Stimulated activated CD8-positive, alpha-beta memory T cell treated with anti-CD3 and anti-CD28 coated beads, Interleukin-4, amount 100 ng/mL, for 1 hour (primary cell): Measurements from ENCODE around the gene PSMB3.
"Not testable (repeated sequence)": the region's sequence is repeated elsewhere in the genome, so short reads cannot be mapped to it uniquely, and the experiment has no call there.

Source experiments
- DNase-seq, 2 donors: peaks; one replicate each; pipeline ENCODE4 v3.0.0-alpha.2; 2020; ENCODE audit warnings: low read depth in 2 of 2, low spot score in 1 of 2

Gene PSMB3

DNA sequence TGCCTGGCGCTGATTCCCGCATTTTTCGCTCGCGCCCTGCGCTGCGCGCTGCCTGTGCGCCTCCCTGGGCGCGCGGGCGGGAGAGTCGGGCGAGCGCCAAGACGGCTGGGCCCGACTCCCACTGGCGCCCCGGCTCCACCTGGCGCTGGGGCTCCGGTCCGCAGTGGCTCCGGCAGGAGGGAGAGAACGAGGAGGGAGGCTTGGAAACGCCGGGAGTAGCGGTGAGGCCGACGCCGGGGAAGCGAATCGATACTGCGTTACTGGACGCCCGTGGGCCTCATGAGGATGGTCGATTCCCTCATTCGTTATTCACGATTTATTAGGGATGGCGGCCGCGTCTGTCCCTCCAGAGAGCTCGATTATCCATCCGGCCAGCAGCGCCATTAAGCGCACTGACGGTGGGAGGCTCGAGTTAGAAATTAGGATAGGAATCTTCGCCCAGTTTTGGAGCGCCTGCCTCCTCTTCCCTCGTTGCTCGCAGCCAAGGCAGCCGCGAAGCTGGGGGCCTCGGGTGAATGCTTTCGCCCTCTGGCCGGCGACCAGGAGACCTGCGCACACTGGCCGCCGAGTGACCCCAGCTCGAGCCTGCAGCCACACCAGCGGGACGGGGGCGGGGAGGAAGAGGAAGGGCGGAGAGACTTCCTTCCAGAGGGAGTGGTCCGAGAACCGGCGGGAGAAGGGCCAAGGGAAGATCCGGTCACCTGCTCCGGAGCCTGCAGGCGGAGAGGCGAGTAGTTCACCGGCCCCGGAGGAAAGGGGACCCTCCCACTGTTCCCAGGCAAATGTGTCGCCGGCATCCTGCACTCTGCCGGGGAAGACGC, 3.1 kb upstream of the PSMB3 start:
- no peak for DNase-seq

DNA sequence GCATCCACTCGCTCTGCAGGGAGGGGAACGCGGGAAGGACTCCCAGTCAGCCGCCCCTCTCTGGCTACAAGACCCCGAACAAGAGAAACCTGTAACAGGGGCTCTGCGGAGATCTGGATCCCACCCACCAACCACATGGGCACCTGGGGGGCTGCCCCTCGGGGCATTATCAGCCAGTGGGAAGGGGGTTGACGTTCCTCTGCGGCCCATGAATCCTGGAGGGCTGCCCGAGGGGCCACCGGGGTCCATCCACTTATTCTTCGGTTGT, 2.6 kb upstream of the PSMB3 start:
- DNase-seq: no peak

DNA sequence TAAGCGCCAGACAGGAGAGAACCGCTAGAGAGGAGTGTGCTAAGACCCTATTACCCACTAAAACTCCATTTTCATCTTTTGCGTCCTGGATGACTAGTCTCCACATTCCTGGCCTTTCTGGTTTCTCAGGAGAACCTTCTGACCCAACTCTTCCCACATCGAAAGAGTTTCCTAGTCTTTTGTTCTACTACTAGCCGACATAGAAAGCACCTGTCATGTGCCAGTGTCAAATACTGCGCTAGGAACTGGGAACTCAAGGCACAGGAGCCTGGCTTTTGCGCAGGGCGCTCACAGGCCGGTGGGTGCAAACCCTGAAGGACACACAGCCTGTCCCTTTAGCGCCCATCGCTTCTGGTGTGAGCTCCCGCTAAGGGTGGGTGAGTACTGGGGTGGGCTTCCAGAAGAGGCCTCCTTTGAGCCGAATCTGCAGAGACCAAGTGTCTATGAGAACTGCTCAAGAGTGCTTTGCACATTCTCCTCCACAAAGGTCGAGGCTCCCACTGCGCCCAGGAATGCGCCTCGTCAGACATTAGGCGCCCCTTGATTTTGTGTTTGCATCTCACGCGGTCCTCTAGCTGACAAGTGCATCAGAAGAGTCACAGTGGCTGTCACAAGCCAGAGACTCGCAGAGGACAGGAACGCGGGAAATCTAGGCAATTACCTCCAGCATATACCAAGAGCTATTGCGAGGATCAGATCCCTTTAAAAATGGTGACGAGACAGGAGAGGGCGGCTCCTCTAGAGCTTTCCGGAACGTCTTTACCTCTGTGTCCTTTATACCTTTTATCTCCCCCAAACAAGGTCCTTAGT, 2.0 kb upstream of the PSMB3 start:
- no peak for DNase-seq

DNA sequence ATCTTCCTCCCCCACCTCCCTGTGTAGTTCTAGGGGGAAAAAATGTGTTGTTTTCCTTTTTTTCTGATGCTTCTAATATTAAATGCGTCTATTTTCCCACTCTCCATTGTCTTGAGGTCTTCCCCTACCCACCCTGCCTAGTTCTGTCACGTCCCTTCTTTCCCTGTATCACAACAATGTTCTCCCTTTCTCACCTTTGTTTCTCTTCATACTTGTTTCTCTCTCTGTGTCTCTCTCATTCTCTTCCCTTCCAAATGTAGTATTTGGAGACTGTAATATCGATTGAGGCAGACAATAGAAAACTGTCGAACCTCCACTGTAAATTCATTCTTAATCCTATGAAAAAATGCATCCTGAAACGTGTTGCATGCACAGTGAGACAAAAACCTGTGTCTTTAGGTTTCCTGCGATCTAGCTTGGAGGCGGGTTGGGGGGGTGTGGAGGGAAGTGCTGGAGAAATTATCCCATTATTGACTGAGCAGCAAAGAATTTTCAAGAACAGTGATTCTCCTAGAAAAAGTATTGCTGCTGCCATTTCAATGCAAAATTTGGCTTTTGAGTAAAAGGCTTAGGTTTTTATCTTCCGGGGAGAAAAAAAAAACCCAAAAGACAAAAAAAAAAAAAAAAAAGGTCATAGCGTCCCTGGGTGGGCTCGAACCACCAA, 1.3 kb upstream of the PSMB3 start:
- no peak for DNase-seq

DNA sequence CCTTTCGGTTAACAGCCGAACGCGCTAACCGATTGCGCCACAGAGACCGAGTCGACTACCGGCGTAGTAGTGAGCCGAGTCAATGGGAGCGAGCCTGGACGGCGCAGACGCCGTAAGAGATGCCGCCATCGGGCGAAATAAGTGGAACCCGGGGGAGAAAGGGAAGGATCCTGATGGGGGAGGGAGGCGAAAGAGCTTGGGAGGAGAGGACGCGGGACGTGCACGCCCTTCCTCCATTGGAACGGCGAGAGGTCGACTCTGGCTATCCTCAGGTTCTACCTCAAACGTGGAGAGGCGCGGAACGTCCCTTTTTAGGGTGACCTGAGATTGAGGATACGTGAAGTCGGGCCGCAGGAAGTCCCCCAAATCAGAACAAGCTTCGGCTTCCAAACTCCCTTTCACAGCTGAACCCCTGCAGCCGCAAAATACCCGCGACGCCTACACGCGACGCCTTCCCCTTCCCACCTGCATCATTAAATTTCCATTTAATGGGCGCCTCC, 683 bp upstream of the PSMB3 start:
- DNase-seq: peak; percentile 72 to 74

DNA sequence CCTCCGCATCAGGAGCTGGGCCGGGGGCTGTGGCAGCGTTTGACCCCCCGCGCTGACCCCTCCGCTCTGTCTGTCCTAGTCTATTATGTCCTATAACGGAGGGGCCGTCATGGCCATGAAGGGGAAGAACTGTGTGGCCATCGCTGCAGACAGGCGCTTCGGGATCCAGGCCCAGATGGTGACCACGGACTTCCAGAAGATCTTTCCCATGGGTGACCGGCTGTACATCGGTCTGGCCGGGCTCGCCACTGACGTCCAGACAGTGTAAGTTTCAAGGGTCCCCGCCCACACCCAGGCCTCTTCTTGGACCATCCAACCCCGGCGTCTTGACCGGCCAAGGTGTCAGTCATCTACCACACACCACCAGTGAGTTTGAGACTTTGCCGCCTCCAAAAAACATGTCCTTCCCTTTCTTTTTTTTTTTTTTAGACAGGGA, 548 bp downstream of the PSMB3 start:
- DNase-seq: no peak

DNA sequence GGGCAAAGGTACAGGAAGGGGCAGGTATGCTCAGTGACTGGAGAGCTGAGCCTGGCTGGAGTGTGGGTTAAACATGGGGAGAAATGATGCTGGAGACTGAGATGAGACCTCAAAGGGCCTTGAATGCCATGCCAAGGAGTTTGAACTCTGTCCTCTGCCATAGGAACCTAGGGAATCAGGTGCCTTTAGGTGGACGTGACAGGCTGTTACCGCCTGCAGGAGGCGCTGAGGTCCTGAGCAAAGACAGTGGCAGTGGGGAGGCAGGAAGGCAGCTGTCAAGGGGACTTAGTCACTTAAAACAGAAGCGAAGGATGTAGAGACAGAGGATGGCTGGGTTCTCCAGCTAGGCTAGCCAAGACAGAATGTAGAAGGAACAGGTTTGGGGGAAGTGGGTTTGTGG, 9.1 kb downstream of the PSMB3 start:
- DNase-seq: no peak

DNA sequence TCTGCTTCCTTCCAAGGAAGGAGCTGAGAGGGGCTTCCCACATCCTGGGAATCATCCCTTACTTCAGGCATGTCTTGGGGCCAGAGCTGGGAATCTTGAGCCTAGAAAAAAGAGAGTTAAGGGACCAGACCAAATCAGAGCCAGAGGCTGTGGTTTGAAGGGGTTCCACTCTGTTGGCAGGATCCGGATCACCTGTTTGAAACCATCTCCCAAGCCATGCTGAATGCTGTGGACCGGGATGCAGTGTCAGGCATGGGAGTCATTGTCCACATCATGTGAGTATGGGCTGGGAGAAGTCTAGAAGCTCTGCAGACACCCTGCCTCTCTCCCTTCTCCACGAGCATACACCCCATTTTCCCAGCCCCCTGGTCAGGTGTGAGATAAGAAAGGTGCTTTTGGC, 9.7 kb downstream of the PSMB3 start:
- DNase-seq: no peak

DNA sequence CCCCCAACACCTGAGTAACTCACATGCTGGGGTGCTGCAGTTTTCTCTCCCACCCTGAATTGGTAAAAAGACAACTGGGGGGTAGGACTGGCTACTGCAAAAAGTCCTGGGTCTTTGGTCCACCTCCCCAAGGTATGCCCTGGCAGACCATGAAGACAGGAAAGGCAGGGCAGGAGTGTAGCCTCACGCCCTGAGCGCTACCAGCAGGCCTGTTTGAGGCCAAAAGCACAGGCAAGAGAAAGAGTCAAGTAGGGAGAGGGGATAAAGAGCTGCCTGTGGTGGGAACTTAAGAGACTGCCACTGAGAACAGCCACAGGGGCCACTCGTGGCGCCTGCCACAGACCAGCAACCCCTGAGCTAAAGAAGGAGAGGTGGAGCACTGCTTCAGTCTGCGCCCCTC, 13.8 kb downstream of the PSMB3 start:
- DNase-seq: no peak

DNA sequence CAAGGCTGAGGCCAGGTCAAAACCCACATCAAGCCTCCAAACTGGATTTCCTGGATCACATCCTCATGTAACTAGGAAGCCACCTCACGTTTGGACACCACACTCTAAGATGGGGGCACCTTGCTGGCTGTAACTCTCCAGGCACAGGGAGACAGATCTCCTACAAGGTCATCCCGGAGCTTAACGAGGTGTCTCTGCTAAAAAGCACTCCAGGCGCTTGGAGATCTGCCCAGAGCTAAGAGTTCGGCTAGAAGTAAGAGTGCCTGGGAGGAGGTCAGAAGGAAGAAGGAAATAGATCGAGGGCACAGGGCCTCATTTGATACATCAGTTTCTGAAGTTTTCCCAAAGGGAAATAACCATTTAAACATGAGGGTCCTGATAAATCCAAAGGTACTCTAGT, 15.9 kb downstream of the PSMB3 start:
- no peak for DNase-seq

DNA sequence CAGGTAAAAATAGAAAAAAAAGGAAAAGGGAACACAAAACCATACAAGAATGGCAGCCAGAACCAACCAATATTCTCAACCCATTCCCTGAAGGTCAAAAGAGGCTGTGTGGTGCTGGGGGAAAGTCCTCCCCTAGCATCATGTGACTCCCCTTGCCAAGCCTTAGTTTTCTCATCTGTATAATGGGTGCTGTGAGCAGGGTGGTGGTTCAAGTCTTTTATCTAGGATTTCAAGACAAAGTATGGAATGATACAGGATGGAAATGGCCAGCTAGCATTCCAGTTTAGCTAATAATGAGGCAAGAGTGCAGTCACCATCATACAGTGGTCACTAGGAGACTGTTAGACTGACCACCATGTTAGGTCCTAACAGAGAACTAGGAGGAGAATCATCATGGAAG, 20.7 kb downstream of the PSMB3 start:
- no peak for DNase-seq

DNA sequence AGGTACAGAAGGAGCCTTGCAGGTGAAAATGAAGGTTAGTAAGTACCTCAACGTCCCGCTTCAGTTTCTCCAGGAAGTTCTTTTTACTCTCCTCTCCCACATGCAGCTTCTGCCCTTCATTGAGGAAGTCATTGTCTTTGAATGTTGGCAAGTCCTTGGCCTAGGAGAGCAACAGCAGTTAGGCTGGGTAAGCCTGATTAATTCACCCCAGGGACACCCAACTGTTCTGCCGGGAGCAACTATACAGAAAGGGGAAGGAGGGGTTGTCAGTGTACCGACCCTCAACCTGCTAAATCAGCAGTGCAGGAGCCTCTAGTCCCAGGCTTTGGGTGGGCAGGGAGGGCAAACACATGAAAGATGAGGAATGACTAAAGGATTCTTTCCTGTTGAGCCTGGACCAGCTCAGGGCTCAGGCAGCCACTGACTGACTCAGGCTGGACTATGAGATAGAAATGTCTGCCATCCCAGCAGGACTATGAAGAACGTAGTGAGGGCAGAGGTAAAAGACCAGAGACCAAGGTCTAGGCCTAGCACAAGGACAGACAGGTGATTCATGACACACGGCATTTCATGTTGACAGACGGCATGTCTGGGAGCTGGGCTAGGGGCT, 25.2 kb downstream of the PSMB3 start:
- no peak for DNase-seq

DNA sequence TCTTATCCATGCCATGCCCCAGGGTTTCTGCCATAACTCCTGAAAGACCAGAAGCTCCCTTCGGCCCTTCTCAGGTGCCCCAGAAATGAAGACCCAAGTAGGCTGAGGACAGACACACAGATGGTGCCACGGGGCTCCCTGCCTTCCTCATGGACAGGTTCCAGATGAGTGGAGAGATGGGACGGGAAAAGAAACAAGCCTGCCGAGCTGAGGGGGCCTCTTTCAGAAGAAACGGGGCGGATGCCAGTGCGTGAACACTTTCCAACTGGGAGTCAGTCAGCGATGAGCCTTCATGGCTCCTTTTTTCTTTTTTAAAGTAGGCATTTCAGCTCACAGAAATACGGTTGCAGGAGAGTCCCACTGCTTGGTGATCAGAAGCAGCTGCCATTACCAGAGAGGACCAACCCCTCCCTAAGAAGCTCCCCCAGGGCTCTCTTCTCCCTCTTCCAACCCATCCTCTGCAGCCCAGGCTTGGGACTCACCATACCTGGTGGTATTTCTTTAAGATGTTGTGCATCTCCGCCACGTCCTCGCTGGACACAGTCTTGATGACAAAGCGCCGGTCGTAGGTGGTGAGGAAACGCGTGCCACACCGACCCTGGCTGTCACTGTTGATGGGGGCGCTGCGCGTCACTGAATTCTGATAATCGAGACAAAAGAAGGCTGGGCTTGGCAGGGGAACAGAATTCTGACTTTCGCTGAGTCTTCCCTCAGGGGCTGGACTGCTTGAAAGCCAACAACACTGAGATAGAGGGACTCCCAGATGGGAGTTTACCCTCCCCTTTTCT, 27.6 kb downstream of the PSMB3 start:
- DNase-seq: no peak

DNA sequence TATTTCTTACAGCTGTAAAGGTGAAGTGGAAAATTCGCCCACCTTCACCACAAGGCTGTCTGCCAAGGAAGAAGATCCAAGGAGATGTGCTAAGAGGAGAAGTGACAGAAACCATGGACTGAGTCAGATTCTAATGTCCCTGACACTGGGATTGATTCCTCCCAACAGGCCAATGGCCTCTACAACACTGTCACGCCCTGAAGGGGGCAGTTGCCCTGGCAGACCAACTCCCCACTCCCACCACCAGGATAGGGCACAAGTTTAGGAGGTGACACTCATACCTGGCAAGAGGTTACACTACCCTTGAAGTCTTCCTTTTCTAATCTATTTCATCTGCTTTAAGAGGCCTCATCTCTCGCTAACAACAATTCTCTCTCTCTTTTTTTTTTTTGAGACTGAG, 30.7 kb downstream of the PSMB3 start:
- DNase-seq: no peak

DNA sequence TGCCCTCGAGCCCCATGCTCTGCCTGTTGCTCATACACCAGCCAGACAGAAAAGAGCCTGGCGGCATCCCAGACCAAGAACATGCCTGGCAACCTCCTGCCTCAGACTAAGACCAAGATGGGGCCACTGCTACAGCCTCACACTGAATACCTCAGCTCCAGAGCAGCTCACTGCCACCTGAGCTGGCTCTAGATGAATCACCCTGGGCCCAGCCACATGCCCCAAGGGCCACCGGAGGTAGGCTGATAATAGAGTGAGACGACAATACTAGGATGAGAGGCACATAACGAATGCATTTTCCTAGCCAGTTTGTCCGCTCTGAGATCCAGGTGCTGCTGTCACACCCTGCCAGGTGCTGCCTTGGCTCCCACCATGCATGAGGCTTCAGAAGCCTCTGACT, 33.8 kb downstream of the PSMB3 start:
- no peak for DNase-seq

DNA sequence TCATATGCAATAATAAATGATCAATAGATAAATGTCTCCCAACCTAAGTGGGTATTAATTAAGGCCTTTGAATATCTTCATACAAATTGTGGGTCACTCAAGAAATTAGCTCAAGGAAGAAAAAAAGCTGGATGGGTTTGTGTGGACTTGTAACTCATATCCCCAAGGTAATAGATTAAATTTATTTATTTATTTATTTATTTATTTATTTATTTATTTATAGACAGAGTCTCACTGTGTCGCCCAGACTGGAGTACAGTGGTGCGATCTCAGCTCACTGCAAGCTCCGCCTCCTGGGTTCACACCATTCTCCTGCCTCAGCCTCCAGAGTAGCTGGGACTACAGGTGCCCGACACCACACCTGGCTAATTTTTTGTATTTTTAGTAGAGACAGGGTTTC, 35.5 kb downstream of the PSMB3 start:
- not testable (repeated sequence) for DNase-seq

DNA sequence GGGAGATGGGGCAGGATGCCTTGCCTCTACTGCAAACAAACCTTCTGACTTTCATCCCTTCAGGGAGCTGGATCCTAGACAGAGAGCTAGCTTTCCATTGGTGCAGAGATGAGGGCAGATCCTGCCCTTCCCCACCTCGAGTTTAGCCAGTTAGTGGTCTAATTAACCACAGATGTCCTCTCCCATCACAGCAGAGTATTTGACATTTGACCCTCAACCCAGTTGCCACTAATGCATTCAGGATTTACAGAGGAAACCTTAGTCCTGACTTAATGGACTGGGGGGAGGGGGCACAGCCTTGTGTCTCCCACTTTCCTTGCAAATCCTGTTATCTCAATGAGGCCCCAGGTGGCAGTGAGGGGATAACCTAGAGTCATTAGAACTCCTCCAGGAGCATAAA, 36.6 kb downstream of the PSMB3 start:
- DNase-seq: no peak

DNA sequence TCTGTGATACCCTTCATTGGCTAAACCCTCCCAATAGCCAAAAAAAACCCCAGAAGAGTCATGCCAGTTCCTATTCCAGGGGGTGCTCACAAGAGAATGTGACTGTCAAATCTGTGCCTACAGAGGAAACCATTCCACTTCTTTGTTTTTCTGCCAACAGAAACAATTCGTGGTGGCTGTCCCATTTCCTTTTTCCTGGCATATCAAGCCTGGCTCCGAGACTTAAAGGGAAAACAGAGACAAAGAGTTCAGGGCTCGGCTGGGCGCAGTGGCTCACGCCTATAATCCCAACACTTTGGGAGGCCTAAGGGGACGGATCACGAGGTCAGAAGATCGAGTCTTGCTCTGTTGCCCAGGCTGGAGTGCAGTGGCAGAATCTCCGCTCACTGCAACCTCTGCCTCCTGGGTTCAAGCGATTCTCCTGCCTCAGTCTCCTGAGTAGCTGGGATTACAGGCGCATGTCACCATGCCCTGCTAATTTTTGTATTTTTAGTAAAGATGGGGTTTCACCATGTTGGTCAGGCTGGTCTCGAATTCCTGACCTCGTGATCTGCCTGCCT, 37.7 kb downstream of the PSMB3 start:
- not testable (repeated sequence) for DNase-seq

DNA sequence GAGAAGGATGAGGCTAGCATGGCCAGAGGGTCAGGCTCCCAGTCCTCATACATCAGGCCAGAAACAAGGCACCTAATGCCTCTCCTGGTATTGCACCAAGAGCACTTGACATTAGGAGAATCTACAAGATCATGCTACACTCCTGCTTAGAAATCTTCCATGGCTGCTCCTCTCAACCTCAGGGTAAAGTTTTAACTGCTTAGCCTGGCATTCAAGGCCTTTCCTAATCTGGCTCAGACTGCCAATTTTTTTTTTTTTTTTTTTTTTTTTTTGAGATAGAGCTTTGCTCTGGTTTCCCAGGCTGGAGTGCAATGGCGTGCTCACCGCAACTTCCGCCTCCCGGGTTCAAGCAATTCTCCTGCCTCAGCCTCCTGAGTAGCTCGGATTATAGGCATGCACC, 38.6 kb downstream of the PSMB3 start:
- no peak for DNase-seq

DNA sequence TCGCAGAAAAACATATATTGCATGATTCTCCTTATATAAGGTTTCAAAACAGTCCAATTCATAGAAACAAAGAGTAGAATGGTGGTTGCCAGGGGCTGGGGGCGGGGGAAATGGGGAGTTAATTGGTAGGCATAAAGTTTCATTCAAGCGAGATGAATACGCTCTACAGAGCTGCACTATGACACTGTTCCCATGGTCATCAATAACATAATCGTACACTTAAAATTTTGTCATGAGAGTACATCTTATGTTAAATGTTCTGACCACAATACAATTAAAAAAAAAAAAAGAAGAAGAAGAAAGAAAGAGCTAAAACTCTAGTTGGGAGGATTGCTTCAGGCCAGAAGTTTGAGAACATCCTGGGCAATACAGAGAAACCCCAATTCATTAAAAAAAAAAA, 41.7 kb downstream of the PSMB3 start:
- no peak for DNase-seq
